ENCODE results near the gene CNDP1.

DNA sequence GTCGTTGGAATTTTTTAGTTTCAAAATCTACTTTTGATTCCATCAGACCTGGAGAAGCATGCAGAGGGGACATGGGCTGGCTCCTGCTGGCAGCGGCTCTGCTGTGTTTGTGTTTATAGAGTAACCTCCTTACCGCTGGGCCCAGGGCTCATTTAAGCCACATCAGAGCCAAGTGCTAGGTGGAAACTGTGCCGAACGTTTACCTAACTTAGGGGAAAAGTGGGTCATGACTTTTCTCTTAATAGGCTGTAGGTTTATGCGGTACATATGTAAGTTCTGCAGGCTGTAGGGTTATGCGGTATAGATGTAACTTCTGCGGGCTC, 20.5 kb upstream of the CNDP1 start:
- no peak for TF ChIP-seq PAX5 (IDR thresholded peaks at IDR 0.05; ENCODE audit: insufficient read depth, low read length, severe bottlenecking)
- TF ChIP-seq POLR2AphosphoS5 (IDR thresholded peaks at IDR 0.05; ENCODE audit: low read depth, low read length) = no peak
